WI38 (cell line): ENCODE data around the gene ZNF878.
"Not testable (repeated sequence)": the region's sequence is repeated elsewhere in the genome, so short reads cannot be mapped to it uniquely, and the experiment has no call there.

Experiments
- H3K4me3 ChIP-seq: 2 replicates; pipeline ENCODE4 v1.5.1; 2011; ENCODE audit warnings: low read depth, mild to moderate bottlenecking, control low read depth, low read length
- TF ChIP-seq, protein P1 (sequence below): IDR thresholded peaks from 2 replicates; pipeline ENCODE4 v1.5.1; 2012; ENCODE audit warnings: low read depth, mild to moderate bottlenecking, control low read depth, low read length

Gene ZNF878

GRCh38 chr19:12085074-12085818, 32.5 kb upstream of the ZNF878 start:
- TF ChIP-seq, protein P1, sequence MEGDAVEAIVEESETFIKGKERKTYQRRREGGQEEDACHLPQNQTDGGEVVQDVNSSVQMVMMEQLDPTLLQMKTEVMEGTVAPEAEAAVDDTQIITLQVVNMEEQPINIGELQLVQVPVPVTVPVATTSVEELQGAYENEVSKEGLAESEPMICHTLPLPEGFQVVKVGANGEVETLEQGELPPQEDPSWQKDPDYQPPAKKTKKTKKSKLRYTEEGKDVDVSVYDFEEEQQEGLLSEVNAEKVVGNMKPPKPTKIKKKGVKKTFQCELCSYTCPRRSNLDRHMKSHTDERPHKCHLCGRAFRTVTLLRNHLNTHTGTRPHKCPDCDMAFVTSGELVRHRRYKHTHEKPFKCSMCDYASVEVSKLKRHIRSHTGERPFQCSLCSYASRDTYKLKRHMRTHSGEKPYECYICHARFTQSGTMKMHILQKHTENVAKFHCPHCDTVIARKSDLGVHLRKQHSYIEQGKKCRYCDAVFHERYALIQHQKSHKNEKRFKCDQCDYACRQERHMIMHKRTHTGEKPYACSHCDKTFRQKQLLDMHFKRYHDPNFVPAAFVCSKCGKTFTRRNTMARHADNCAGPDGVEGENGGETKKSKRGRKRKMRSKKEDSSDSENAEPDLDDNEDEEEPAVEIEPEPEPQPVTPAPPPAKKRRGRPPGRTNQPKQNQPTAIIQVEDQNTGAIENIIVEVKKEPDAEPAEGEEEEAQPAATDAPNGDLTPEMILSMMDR: no peak
- H3K4me3 ChIP-seq: no peak overlapping the region

GRCh38 chr19:12083336-12083735, 30.6 kb upstream of the ZNF878 start:
- H3K4me3 ChIP-seq: not testable (repeated sequence)

DNA sequence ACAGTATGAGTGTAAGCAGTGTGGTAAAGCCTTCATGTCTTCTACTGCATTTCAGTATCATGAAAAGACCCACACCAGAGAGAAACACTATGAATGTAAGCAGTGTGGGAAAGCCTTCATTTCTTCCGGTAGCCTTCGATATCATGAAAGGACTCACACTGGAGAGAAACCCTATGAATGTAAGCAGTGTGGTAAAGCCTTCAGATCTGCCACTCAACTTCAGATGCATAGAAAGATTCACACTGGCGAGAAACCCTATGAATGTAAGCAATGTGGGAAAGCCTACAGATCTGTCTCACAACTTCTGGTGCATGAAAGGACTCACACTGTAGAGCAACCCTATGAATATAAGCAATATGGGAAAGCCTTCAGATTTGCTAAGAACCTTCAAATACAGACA, 24.6 kb upstream of the ZNF878 start:
- TF ChIP-seq, protein P1: no peak
- no peak overlapping the region for H3K4me3 ChIP-seq

- H3K4me3 ChIP-seq: not testable (repeated sequence)
Observed at GRCh38 chr19:12076331-12076730, 23.6 kb upstream of the ZNF878 start.

GRCh38 chr19:12075538-12076139, 22.9 kb upstream of the ZNF878 start:
- H3K4me3 ChIP-seq: no peak overlapping the region
- TF ChIP-seq, protein P1: no peak

DNA sequence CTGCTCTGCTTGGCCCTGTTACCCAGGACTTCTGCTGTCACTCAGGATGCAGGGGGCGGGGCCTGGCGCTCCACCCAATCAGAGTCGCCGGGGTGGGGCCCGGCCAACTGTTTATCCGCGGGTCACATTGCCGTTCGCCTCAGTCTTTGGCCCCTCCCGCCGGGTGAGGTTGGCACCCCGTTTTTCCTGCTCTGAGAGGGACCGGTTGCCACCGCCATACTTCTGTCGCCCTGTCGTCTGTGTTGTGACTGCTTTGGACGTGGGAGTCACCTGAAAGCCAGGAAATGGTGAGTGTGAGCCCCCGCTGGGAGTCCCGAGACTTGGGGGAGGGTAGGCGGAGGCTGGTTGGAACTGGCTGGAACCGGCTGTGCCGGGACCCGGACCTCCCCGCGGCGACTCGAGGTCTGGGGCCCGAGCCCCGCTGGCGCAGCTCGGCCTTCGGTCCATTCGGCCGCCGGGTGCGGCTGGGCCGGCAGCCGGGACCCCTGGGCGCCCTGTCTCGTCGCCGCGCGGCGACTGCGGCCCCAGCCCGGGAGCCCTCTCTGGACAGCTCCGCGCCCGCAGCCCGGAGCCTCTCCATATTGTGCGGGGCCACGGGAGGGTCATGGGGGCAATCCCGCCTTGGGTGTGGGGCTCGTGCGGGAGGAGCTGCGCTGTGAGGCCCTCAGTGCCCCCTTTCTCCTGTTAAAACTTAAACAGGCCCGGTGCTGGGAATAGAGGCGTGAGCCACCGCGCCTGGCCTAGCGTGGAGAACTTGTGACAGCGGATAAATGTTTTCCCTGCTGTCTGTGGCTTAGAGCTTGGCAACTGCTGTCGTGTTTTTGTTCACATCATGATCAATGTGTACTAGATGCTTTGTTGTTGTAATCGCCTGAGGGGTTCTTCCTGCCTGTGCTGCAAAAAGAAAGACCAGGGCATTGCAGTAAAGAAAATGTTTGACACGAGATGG, 12.1 kb upstream of the ZNF878 start, which contains the start of gene ZNF844:
ZNF844 (plus strand) TSS at position 142 of the 949 bp plus-strand sequence; CDS start at position 285, 143 bp downstream.
- peak within 1 kb of the TSS; percentile 85 for H3K4me3 ChIP-seq
- TF ChIP-seq, protein P1: no peak

DNA sequence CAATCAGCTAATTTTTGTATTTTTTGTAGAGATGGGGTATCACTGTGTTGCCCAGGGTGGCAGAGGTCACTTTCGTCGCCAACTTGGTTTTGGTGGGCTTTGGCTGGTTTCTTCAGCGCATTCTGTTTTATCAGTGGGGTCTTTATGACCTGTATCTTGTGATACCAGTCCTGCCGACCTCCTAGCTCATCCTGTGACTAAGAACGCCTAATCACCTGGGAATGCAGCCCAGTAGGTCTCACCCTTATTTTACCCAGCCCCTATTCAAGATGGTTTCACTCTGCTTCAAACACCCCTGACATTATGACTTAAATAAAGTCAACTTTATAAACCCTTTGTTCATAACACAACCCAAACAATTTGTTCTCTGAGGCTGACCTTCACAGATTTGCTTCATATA, 3.0 kb upstream of the ZNF878 start:
- H3K4me3 ChIP-seq: no peak overlapping the region
- TF ChIP-seq, protein P1: no peak

DNA sequence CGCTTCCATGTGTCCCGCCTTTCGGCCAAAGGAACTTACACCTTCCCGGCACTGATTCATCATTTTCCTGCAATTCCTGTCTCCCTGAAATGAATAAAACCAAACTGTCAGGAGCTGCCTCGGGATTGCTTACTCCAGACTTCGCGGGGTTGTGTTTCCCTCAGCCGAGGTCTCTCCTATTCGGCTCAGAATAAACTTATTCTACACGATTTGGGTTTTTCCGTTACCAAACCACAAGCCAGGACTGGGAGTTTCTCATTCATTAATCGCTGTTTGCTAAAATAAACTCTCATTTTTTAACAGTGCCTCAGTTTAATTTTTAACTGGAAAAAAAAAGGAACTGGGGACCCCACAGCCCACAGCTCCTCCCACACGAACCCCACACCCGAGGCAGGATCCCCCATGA, 667 bp downstream of the ZNF878 start:
- H3K4me3 ChIP-seq: peak overlapping the region; percentile 80
- TF ChIP-seq, protein P1: no peak
